Colonic mucosa (tissue), 4 donors: ENCODE results near the gene PCED1B. TPM values are rescaled to one million over a fixed set of nuclear protein-coding genes. Genes with fewer than 3 reads are reported as not detected.

Experiments used
- DNase-seq: peaks from one replicate; pipeline ENCODE4 v3.0.0-alpha.2; 2020
- H3K27ac ChIP-seq: fragments of 200-600 bp; one replicate; pipeline ENCODE4 v1.8.0; 2021
- H3K27me3 ChIP-seq: fragments of 200-600 bp; one replicate; pipeline ENCODE4 v1.8.0; 2021
- H3K36me3 ChIP-seq: fragments of 200-600 bp; one replicate; pipeline ENCODE4 v1.8.0; 2021
- H3K4me1 ChIP-seq: fragments of 200-600 bp; one replicate; pipeline ENCODE4 v1.8.0; 2021; ENCODE audit warnings: mild to moderate bottlenecking
- H3K4me3 ChIP-seq: fragments of 200-600 bp; one replicate; pipeline ENCODE4 v1.8.0; 2021
- H3K9ac ChIP-seq, 2 donors: one replicate each; pipeline ENCODE4 v1.7.0; 2013; ENCODE audit warnings: control low read depth in 2 of 2, low read depth in 2 of 2, low read length in 2 of 2
- H3K9me3 ChIP-seq: fragments of 200-600 bp; one replicate; pipeline ENCODE4 v1.8.0; 2021
- CTCF ChIP-seq: fragments of 200-600 bp; IDR thresholded peaks from one replicate; pipeline ENCODE4 v1.8.0; 2022; ENCODE audit warnings: antibody characterized with exemption, mild to moderate bottlenecking
- intact Hi-C: fragments of 100-400 bp; cut with DNase I; formaldehyde crosslinking; loops from one replicate; pipeline ENCODE4 v1.14.1; 2022
- total RNA-seq, 2 donors: library from RNA; stranded (reverse); fragmentation: NEBNext Ultra II Directional in 1 of 2; extraction: Animal tissue kit (Norgen Biotek cat#: 25700) in 1 of 2; gene quantifications; one replicate each; pipeline ENCODE4 v1.2.1, GENCODE V29; 2021
- donor health status: healthy.
- donor health status: DM: no; HTN: no; CAD: no.
- donor health status: DM: no; HTN: no; CAD: no.

Gene PCED1B
- total RNA-seq, 2 donors from 2014 or later = 1.8 to 2.1 TPM

- DNase-seq = no peak
Observed at GRCh38 chr12:47131011-47131410, 51.6 kb downstream of the PCED1B start.

GRCh38 chr12:47134005-47134404 is 54.6 kb downstream of the PCED1B start:
- no peak overlapping the region for H3K9ac ChIP-seq
- intact Hi-C loops = no loop called here
- no peak for TF ChIP-seq CTCF
- H3K36me3 ChIP-seq = no peaks in the 10 kb centered on the region
- no peak overlapping the region for H3K27ac ChIP-seq
- no peak for DNase-seq
- no peaks in the 10 kb centered on the region for H3K9me3 ChIP-seq
- no peak overlapping the region for H3K4me3 ChIP-seq
- H3K27me3 ChIP-seq = no peaks in the 10 kb centered on the region
- no peaks in the 10 kb centered on the region for H3K4me1 ChIP-seq

More at GRCh38 chr12:47131011-47131410, 51.6 kb downstream of the PCED1B start:
- intact Hi-C loops = no loop called here
- Histone ChIP-seq H3K9me3 (no peaks in the 10 kb centered on the region), H3K9ac (no peak overlapping the region), H3K36me3 (no peaks in the 10 kb centered on the region), H3K4me3 (no peak overlapping the region), H3K27ac (no peak overlapping the region), H3K27me3 (no peaks in the 10 kb centered on the region), H3K4me1 (no peaks in the 10 kb centered on the region)
- TF ChIP-seq CTCF = no peak

DNA sequence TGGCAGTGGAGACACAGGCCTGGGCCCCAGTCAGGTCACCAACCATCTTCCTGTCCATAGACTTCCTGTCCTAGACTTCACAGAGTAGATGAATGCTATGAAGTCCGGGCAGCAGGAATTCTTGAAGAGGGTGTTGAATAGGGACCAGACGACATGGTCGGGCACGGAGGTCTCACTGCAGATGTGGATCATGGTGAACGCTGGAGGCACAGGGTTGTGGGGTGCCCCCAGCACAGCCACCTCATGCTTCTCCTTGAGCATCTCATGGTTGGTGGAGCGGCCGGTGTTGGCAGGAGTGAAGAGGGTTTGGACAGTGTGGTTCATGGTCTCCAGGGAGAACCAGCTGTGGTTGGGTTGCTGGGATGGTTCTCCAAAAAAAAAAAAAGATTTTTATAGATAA is 56.2 kb downstream of the PCED1B start:
- TF ChIP-seq CTCF = no peak

DNA sequence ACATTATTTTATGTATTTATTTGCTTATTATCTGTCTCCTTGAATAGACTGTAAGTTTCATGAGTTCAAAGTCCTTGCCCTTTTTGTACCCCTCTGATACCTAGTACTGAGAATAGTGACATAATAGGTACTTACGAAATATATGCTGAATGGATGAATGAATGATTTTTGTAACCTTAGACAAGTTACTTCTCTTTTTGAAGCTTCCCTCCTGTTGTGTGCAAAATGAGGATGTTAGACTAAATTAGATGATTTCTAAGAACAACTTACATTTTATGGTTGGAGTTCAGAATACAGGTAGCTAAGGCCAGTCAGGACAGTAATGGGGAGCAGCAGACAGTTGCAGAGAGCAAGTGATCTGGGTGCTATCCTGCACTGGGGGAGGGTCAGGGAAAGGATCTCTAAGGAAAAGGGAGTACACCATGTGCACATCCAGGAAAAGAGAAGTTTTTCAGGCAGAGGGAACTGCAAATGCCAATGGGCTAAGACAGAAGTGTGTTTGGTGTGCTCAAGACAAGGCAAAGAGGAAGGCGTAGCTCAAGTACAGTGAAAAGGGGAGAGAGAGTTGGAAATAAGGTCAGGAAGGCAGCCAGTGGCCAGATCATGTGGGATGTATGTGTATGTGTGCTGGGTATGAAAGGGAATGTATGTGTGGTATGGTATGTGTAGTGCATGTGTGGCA is 59.7 kb downstream of the PCED1B start:
- Histone ChIP-seq H3K27ac (no peak overlapping the region), H3K9me3 (no peaks in the 10 kb centered on the region), H3K27me3 (no peaks in the 10 kb centered on the region), H3K36me3 (no peaks in the 10 kb centered on the region), H3K4me1 (no peaks in the 10 kb centered on the region), H3K9ac (no peak overlapping the region), H3K4me3 (no peak overlapping the region)
- intact Hi-C loops = no loop called here
- no peak for TF ChIP-seq CTCF
- no peak for DNase-seq

More for the DNA sequence above, 56.2 kb downstream of the PCED1B start:
- Histone ChIP-seq H3K4me3 (no peak overlapping the region), H3K9ac (no peak overlapping the region), H3K4me1 (no peaks in the 10 kb centered on the region), H3K27ac (no peak overlapping the region), H3K36me3 (no peaks in the 10 kb centered on the region), H3K27me3 (no peaks in the 10 kb centered on the region), H3K9me3 (no peaks in the 10 kb centered on the region)
- intact Hi-C loops = no loop called here
- no peak for DNase-seq

GRCh38 chr12:47141459-47141858 is 62.0 kb downstream of the PCED1B start:
- no peak overlapping the region for H3K27ac ChIP-seq
- no peaks in the 10 kb centered on the region for H3K36me3 ChIP-seq
- intact Hi-C loops = no loop called here
- no peak for TF ChIP-seq CTCF
- no peaks in the 10 kb centered on the region for H3K4me1 ChIP-seq
- no peaks in the 10 kb centered on the region for H3K9me3 ChIP-seq
- H3K27me3 ChIP-seq = no peaks in the 10 kb centered on the region
- no peak for DNase-seq
- no peak overlapping the region for H3K9ac ChIP-seq
- H3K4me3 ChIP-seq = no peak overlapping the region
